HUES64 (cell line): ENCODE measurements around the gene LRRC8C.

Experiments
- H3K27ac ChIP-seq: 2 replicates; pipeline ENCODE4 v1.7.0; 2013; ENCODE audit warnings: low read depth, low read length, inconsistent platforms
- H3K27me3 ChIP-seq: 2 replicates; pipeline ENCODE4 v1.6.1; 2013; ENCODE audit warnings: mild to moderate bottlenecking, low read length; ENCODE audit not compliant: insufficient read depth
- H3K36me3 ChIP-seq: 2 replicates; pipeline ENCODE4 v1.6.1; 2013; ENCODE audit warnings: mild to moderate bottlenecking, low read length; ENCODE audit not compliant: insufficient read depth
- H3K4me1 ChIP-seq: 2 replicates; pipeline ENCODE4 v1.6.1; 2013; ENCODE audit warnings: mild to moderate bottlenecking, low read length, moderate library complexity; ENCODE audit not compliant: insufficient read depth
- H3K4me3 ChIP-seq: 2 replicates; pipeline ENCODE4 v1.5.1; 2013; ENCODE audit warnings: mild to moderate bottlenecking, low read length, moderate library complexity
- H3K9ac ChIP-seq: 2 replicates; pipeline ENCODE4 v1.6.1; 2013; ENCODE audit warnings: mild to moderate bottlenecking, low read depth, low read length
- H3K9me3 ChIP-seq: 2 replicates; pipeline ENCODE4 v1.6.1; 2013; ENCODE audit warnings: low read depth, low read length; ENCODE audit not compliant: insufficient read depth
- WGBS: fragments of 150-250, 120-280 bp; methylation state at CpG from one replicate; pipeline ENCODE4 v1.1.7; 2013; ENCODE audit warnings: missing lambda C conversion rate; 5-methylcytosine and 5-hydroxymethylcytosine counted together

LRRC8C gene

DNA sequence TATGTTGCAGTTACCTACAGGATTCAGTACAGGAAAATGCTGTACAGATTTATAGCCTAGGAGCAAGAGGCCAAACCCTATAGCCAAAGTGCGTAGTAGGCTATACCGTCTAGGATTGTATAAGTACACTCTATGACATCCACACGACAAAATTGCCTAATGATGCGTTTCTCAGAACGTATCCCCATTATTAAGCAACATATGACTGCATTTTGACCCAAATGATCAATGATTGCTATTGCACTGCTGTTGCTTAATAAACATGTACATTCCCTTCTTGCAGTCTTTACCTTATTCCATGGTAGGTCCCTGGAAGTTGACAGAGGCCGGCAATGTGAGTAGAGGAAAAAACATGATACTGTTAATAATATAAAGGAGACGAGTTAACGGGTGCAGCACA, 33.0 kb downstream of the LRRC8C start:
- H3K27me3 ChIP-seq: no peaks in the 10 kb centered on the region
- no peaks in the 10 kb centered on the region for H3K4me1 ChIP-seq
- no peak overlapping the region for H3K27ac ChIP-seq
- H3K36me3 ChIP-seq: no peaks in the 10 kb centered on the region
- WGBS: 98% methylated on average over 7 of the region's 8 CpGs
- no peaks in the 10 kb centered on the region for H3K9me3 ChIP-seq
- no peak overlapping the region for H3K9ac ChIP-seq
- no peak overlapping the region for H3K4me3 ChIP-seq

DNA sequence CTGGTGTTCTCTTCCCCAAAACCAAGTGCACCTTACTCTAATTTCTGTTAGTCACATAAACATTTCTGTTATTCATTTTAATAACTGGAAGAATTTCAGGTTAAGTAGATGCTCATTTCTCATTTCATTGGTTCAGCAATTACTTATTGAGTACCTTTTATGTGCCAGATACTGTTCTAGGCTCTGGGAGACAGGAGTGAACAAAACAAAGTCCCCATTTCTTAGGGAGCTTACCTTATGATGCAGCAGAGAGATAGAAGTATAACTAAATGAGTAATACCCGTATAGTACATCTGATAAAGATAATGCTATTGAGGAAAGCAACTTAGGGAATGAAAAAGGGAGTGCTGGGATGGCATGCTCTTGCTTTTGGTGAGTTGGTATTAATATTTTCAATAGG, 33.7 kb downstream of the LRRC8C start:
- no peaks in the 10 kb centered on the region for H3K9me3 ChIP-seq
- no peaks in the 10 kb centered on the region for H3K27me3 ChIP-seq
- no peak overlapping the region for H3K9ac ChIP-seq
- no peak overlapping the region for H3K4me3 ChIP-seq
- H3K4me1 ChIP-seq: no peaks in the 10 kb centered on the region
- WGBS: 58% methylated on average over 1 of the region's 1 CpG
- H3K27ac ChIP-seq: no peak overlapping the region
- no peaks in the 10 kb centered on the region for H3K36me3 ChIP-seq

DNA sequence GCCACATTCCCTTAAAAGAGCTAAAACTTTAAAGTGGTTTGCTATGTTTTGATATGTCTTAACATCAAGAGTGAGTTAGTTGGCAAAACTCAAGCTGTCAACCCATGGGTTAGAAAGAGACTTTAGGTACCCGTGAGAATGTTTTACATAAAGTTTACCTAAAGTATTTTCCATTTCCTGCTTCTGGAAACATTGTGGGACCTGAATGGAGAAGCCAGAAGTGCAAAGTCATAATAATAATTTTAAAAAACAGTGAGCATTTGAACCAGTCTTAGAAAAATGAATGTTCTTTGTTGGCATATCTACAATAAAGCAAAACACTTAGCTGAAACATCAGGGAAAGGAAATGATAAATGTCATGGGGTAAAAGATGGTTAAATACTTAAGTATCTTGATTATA, 34.8 kb downstream of the LRRC8C start:
- Histone ChIP-seq H3K9me3 (no peaks in the 10 kb centered on the region), H3K27ac (no peak overlapping the region), H3K4me3 (no peak overlapping the region), H3K4me1 (no peaks in the 10 kb centered on the region), H3K36me3 (no peaks in the 10 kb centered on the region), H3K9ac (no peak overlapping the region), H3K27me3 (no peaks in the 10 kb centered on the region)
- 80% methylated on average over 1 of the region's 1 CpG for WGBS

DNA sequence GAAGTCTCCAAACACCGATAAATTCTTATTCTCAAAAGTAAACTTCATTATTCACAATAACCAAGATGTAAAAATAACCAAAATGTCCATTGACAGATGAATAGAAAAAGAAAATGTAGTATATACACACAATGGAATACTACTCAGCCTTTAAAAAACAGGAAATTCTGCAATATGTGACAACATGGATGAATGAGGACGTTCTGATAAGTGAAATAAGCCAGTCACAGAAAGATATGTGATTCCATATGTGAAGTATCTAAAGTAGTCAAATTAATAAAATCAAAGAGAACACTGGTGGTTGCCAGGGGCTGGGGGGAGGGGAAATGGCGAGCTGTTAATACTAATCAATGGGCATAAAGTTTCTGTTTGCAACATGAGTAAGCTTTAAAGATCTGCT, 36.0 kb downstream of the LRRC8C start:
- H3K36me3 ChIP-seq: no peaks in the 10 kb centered on the region
- 83% methylated on average over 2 of the region's 3 CpGs for WGBS
- H3K27ac ChIP-seq: no peak overlapping the region
- H3K9ac ChIP-seq: no peak overlapping the region
- H3K9me3 ChIP-seq: no peaks in the 10 kb centered on the region
- H3K4me3 ChIP-seq: no peak overlapping the region
- no peaks in the 10 kb centered on the region for H3K4me1 ChIP-seq
- no peaks in the 10 kb centered on the region for H3K27me3 ChIP-seq

DNA sequence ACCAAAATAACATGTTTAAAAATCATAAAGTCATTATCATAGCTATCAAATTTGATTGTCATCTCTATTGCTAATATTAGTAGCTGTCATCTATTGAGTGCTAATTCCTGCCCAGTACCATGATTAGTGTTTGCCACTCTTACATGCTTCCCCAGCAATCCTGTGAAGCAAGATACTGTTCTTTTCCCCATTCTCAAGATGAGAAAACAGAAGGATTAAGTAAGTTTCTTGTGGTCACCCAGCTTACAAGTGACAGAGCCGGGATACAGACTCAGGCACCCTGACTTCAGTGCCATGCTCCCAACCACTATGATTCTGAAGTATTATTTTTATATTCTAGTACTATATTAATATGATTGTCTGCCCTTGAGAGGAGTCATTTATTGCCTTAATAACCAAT, 36.5 kb downstream of the LRRC8C start:
- no peaks in the 10 kb centered on the region for H3K9me3 ChIP-seq
- no peak overlapping the region for H3K27ac ChIP-seq
- H3K36me3 ChIP-seq: no peaks in the 10 kb centered on the region
- no peak overlapping the region for H3K9ac ChIP-seq
- 89% methylated on average over 1 of the region's 1 CpG for WGBS
- H3K4me1 ChIP-seq: no peaks in the 10 kb centered on the region
- no peaks in the 10 kb centered on the region for H3K27me3 ChIP-seq
- H3K4me3 ChIP-seq: no peak overlapping the region

DNA sequence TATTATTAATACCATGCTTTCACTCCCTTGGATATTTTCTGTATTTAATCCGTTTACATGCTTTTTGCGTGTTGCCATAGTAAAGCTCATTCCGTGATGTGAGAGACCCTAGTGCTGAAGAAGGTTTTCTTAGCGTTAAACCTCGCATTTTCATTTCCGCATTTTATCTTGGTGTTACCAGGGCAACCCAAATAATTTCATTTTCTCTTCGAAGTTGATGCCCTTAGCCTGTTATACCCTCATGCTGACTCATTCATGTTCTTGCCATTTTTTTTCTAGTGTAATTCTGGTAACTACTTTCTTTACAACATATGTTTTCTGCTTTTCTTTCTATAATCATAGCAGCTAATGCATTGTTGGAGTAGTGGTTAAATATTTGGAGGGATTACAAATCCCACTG, 37.2 kb downstream of the LRRC8C start:
- H3K4me1 ChIP-seq: no peaks in the 10 kb centered on the region
- WGBS: 91% methylated on average over 7 of the region's 7 CpGs
- H3K4me3 ChIP-seq: no peak overlapping the region
- no peaks in the 10 kb centered on the region for H3K27me3 ChIP-seq
- no peak overlapping the region for H3K27ac ChIP-seq
- H3K36me3 ChIP-seq: no peaks in the 10 kb centered on the region
- H3K9me3 ChIP-seq: no peaks in the 10 kb centered on the region
- no peak overlapping the region for H3K9ac ChIP-seq

DNA sequence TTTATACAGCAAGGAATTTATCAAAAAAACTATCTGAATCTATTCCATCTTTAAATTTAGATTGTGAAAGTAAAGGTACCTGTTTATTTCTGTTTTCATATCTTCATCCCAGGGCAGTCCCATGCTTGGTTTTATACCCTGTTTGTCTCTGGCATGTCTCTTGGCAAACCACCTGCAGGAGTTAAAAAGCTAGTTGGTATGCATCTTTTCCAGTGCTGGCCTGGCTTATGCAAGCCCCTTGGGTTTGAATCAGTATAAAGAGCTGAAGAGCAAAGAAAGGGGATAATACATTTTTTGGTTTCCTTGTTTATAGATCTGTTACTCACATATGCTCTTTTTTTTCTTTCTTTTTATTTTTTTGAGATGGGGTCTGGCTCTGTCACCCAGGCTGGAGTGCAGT, 37.8 kb downstream of the LRRC8C start:
- no peaks in the 10 kb centered on the region for H3K9me3 ChIP-seq

DNA sequence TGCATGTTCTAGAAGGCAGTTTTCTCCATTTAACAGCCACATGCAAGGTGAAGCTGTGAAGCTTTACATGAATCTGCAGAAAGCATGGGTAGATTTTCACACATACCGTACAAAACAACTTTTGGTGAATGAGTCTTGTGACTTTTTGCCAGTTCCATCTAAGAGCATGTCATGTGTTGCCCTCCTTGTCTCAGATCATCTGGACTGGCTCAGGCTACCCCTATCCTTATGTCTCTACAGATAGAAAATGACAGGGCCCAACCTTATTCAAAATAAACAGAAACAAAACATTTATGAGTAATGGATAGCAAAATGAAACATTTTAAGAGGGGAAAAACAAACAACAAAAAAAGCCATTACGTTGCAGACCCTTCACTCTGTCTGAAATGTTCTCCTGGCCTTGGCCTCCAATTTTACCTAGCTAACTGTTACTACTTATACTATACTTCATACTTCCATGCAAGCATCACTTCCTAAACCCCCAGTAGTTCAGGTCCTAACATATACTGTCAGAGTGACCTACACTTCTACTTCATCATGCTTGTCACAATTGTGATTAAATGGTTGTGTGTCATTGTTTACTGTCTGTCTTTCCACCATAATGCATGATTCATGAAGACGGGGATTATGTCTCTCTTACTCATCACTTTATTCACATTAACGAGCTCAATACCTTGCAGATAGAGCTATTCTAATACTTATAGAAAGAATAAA, 39.0 kb downstream of the LRRC8C start:
- Histone ChIP-seq H3K4me1 (no peaks in the 10 kb centered on the region), H3K36me3 (no peaks in the 10 kb centered on the region), H3K27me3 (no peaks in the 10 kb centered on the region), H3K27ac (no peak overlapping the region), H3K9ac (no peak overlapping the region), H3K9me3 (no peaks in the 10 kb centered on the region), H3K4me3 (no peak overlapping the region)
- WGBS: 87% methylated on average over 2 of the region's 4 CpGs

More for the DNA sequence above, 37.8 kb downstream of the LRRC8C start:
- Histone ChIP-seq H3K27me3 (no peaks in the 10 kb centered on the region), H3K4me3 (no peak overlapping the region), H3K4me1 (no peaks in the 10 kb centered on the region), H3K27ac (no peak overlapping the region), H3K36me3 (no peaks in the 10 kb centered on the region), H3K9ac (no peak overlapping the region)

DNA sequence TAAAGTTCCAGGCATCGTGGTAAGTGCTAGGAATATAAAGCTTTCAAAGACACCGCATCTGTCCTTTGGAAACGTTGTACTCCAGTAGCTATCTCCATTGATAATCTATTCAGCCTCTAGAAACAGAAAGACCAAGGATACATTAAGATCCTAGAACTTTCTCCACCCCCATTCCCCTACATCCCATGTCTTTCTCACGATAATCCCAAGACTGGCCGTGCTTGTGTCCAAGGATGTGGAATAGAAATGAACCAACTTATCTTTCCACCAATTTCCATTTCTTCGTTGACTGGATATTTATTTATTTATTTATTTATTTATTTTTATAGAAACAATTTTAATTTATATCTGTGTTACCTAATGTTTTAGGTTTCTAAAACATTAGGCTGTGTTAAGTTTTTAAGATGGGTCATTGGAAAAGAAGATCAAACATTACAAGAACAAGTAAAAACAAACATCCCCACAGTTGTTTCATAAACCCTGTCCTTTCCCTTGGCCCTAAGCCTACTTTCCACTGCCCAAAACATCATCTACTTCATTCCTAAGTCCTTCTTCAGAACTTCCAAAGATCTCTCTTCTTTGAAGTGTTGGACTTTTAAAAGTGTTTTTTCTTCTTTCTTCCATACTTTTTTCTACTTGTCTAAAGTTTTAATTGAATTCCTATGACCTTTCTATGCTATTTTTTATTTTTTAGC, 39.7 kb downstream of the LRRC8C start:
- Histone ChIP-seq H3K9me3 (no peaks in the 10 kb centered on the region), H3K9ac (no peak overlapping the region), H3K4me1 (no peaks in the 10 kb centered on the region), H3K27me3 (no peaks in the 10 kb centered on the region), H3K36me3 (no peaks in the 10 kb centered on the region), H3K4me3 (no peak overlapping the region), H3K27ac (no peak overlapping the region)
- 77% methylated on average over 5 of the region's 6 CpGs for WGBS

DNA sequence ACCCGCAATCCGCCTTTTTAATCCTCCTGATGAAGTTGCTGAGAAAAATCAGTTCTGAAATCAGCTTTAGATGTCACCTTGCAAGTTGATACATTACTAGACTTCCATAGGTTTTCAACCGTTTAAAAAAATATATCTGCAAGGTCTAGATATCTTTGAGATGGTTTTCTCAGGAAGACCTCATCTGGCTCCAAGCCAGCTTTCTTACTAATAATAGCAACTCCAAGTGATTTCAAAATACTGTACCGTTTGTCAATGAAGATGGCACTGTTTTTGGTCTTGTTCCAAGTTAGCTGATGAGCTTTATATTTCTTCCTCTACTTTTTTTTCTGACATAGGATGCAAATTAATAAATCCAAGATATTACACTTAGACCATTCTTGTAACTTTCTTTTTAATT, 40.3 kb downstream of the LRRC8C start:
- 83% methylated on average over 3 of the region's 4 CpGs for WGBS
- H3K4me1 ChIP-seq: no peaks in the 10 kb centered on the region

DNA sequence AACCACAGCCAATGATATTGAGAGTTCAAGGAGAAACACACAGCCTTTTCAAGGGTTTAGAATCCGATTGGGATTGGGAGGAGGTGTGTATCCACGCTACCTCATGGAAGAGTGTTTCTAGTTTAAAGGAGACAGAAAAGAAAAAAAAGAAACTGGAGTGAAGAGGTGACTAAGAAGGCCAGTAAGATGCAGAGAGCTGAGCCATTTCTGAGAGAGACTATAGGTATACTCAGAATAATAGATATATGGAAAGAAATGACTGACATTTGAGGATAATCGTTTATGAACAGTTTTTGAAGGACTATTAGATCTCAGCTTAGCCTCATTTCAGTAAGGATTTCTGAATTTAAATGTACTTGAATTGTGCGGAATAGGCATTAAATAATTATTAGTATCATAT, 42.8 kb downstream of the LRRC8C start:
- Histone ChIP-seq H3K9me3 (no peaks in the 10 kb centered on the region), H3K36me3 (no peaks in the 10 kb centered on the region), H3K9ac (no peak overlapping the region), H3K4me3 (no peak overlapping the region), H3K4me1 (no peaks in the 10 kb centered on the region), H3K27me3 (no peaks in the 10 kb centered on the region), H3K27ac (no peak overlapping the region)
- 88% methylated on average over 3 of the region's 4 CpGs for WGBS

More for the DNA sequence above, 40.3 kb downstream of the LRRC8C start:
- no peaks in the 10 kb centered on the region for H3K36me3 ChIP-seq
- H3K27me3 ChIP-seq: no peaks in the 10 kb centered on the region
- H3K4me3 ChIP-seq: no peak overlapping the region
- no peak overlapping the region for H3K9ac ChIP-seq
- H3K27ac ChIP-seq: no peak overlapping the region
- H3K9me3 ChIP-seq: no peaks in the 10 kb centered on the region
